T-helper 2 cell treated with Interferon-gamma antibody and Interleukin-4, amounts not matched to agents 100 ng/mL and 5 ng/mL, for 36 hours (primary cell): Measurements from ENCODE around the gene ZBTB16. TPM values are rescaled to one million over a fixed set of nuclear protein-coding genes. Genes with fewer than 3 reads are reported as not detected.

Experiments
- intact Hi-C: fragments of 100-400 bp; cut with micrococcal nuclease; formaldehyde crosslinking; loops from one replicate; pipeline ENCODE4 v1.15.1; 2023
- total RNA-seq: library from RNA; stranded (reverse); gene quantifications from 2 replicates; pipeline ENCODE4 v1.2.3, GENCODE V29; 2022

The ZBTB16 gene
- total RNA-seq, 1 donor from 2014 or later, result 13.7 TPM

DNA sequence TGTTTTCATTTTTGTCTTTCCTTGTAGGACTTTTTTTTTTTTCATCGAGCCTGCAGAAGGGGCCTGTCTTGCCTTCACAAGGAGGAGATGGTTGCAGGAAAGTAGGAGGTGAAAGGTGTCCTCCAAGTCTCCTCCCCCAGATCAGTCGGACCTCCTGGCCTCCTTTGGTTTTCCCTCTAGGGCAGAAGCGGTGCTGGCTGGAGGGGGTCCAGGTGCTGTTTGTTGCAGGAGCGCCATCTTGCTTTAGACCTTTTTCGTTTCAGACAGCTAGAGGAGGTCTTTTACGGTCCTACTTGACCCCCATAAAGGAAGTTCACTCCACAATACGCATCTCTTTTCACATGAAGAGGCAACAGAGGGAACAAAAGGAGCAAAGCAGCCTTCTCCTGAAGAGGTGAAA is 66.0 kb downstream of the ZBTB16 start:
- intact Hi-C loops, result no loop called here

DNA sequence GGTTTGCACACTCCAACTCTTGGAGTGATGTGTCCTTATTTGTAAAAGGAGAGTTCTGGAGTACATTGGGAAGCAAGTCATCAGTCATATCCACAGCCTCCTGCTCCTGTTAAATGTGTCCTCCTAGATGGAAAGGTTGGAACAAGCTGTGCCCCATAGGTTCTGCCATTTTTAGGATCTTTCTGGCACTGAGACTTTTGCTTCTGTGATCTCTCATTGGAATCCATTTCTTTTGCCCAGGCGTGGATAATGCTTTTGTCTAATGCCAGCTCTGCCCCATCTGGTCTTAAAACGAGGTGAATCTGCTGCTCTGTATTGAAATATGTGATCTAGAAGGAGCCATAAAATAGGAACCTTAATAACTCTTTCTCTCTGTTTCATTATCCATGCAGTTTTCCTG is 66.4 kb downstream of the ZBTB16 start:
- intact Hi-C loops, result no loop called here

DNA sequence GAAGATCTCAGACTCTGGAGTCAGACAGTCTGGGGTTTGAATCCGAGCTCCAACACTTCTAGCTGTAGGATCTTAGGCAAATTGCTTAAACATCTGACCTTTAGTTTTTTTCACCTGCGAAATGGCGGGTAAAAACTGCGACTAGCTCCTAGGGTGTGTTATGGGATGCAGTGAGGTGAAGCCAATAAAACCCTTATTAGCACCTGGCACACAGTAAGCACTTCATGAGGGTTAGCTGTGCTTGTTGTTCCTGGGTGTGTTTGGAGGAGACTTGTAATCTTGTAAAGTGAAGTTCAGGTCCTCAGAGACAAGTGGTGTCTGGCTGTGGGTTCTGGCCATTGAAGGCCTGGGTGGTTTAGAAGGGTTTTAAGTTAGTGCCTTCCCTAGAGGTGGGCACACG is 68.9 kb downstream of the ZBTB16 start:
- intact Hi-C loops, result no loop called here

DNA sequence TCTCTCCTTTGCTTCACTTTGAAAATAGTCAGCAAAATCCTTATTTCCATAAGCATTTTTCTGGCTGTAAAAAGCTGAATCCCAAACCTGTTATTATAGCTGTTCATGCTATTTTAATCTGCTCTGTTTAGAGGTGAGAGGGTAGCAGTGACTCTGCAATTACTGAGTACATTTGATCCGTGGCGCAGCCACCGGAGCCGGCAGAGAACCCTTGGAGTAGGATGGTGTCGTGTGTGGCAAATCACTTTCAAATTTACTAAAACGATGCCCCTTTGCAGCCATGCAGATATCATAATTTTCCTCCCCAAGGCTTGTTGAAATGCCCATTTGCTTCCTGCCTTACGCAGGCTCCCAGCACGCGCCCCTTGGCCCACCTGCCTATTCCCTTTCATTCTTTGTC is 69.6 kb downstream of the ZBTB16 start:
- intact Hi-C loops, result no loop called here

DNA sequence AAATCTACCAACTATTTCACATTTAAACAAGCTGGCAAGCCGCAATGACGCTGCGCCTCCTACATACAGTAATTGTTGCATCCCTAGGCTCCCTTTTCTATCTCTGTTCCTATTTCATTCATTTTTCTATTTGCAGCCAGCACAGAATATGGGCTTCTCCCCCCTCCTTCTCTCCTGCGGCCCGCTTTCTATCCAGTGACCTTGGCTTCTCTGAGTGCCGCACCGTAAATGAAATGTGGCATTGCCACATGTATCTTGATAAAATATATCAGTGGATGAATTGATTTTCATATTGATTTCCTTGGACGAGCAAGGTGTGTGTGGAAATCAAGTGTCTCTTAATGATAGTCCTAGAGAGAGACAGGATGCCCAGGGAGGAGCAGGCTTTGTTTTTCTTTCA is 70.2 kb downstream of the ZBTB16 start:
- intact Hi-C loops, result no loop called here

DNA sequence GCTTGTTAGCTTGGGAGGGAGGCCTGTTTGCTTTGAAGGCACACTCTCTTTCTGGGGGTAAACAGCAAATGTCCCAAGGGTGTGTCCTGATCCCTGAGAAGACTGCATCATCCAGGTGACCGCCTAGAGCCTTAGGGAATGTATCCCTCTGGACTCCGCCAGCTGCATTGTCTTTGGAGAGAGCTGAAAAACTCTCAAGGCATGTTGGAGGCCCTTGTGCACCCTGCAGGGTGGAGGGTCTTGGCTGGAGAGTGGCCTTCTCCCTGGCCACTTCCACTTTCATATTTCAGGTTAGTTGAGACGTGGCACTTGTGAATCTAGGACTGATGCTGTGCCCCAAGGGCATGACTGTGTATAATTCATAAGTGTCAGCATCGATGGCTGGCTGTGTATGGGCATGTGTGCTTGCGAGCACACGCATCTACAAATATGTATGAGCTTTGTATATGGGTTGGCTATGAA is 70.6 kb downstream of the ZBTB16 start:
- intact Hi-C loops, result no loop called here

GRCh38 chr11:114130629-114131277 is 71.2 kb downstream of the ZBTB16 start:
- intact Hi-C loops, result no loop called here

DNA sequence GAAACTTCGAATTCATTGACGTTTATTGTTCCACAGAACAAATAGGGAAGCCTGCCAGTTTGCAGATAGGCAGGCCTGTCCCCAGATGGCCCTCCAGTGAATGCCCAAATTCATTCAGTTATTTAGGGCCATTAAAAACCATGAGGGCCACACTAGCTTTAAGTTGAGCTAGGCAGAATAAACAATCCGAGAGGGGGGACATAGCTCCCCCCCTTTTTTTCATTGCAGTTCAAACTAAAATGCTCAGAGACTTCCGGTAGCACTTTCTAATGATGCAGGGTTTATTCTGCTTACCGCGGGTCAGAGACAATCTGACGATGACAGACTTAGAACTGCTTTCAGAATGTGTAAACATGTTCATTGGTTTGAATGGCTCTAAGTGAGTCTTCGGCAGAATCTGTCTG is 72.0 kb downstream of the ZBTB16 start:
- intact Hi-C loops, result no loop called here

DNA sequence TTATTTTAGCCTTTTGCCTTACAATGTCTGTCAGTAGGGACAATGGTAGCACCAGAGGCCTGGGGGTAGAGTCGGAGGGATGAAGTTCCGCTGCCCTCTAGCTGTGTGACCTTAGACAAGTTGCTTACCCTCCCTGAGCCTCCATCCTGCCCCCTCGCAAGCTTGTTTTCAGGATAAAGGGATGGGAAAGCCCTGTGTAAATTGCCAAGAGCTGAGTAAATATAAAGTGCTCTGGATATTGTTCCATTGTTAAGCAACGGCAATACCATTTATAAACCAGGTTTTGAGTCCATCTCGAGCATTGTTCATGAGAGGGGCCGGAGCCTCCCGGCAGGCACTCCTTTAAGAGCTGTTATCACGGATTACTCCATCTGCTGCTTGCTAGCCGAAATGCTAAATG is 72.9 kb downstream of the ZBTB16 start:
- intact Hi-C loops, result no loop called here

- intact Hi-C loops, result no loop called here
Measured at GRCh38 chr11:114132944-114133394, 73.5 kb downstream of the ZBTB16 start.

DNA sequence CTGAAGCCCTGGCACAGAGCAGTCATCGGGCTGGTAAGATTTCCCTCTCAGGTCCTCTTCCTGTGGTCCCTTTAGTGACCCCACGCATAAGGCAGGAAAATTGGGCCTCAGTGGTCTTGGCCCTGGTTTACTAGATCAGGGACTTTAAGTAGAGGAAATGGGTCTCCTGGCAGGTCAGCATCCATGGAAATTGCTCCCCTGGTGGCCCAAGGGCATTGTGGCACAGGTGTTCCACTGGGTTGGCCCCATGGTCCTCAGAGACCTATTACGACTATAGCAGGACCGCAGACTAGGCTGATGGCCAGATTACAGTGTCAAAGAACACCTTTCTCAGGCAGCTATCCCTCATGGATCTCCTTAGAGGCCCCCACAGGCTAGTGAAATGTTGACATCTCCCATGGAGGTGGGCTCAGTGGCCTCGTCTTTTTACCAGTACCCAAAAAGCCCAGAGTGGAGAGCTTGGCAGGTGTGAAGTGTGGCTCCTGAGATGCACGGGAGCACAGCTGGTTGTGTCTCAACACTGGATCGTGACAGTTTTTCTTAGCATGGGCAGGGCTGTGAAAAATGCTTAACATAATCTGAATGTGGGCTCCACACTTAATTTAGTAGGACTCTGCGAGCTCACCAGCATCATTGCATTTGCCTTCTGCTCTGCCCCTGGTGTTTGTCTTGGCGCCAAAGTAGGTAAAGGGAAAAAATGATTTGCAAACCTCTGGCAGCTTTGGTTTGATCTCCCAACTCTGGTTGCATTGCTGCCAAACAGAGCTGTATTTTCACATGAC is 74.2 kb downstream of the ZBTB16 start:
- intact Hi-C loops, result no loop called here

GRCh38 chr11:114134870-114135269 is 75.4 kb downstream of the ZBTB16 start:
- intact Hi-C loops, result no loop called here

DNA sequence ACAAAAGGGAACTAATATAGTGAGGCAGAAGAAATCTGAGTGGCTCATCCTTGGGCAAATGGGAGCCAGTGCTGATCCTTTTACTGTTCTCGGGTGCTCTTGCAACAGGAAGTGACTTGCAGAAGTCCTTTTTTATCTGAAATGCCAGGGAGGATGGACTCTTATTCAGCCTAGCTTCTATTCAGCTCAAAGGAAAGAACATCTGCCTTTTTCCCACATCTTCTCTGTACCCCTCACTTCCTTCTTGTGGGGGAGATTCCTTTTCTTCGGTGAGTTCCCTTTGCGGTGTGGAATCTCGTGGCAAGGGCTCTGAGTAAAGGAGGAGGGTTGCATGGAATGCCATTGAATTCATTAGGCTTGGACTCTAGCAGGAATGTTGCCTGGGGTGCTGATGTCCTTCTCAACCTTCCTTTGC is 76.2 kb downstream of the ZBTB16 start:
- intact Hi-C loops, result no loop called here

DNA sequence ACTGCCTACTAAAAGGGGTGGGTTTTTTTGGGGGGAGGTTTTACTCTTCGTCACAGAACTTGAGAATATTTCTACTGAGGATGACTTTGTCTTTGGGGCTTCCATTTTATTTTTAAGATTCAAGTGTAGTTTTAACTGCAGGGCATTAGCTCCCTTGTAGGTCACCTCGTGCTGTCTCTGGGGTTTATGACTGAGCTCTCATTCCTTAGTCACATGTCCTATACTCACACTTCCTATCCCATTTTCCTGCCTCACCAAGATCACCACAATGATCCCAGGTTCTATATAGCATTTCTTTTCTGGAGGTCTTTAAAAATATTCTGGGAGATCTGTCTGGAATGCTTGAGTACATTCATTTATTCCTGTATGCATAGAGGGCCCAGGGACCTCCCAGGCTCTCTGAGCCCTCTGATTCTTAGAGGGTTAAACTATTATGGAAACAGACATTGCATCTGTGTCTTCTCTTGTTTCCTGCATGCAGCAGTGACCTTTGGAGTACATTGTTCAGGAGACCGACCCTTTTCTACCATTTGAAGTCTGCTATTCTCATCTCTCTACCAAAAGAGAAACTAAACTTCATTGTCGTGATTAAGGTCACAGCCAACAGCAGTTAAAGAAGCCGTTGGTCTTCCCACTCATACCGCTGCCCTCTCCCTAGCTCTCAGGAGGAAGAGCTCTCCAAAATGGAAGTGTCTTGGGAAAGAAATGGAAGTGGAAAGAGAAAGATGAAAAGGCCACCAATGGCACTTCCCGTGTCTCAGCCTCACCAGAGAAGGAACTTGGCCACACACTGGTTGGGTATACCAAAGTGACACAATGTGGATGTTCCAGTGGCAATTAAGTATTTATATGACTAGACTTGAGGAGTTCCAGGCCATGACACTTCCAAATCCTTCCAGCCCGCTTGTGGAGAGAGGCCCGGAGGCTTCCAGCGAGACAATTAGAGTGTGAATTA is 77.5 kb downstream of the ZBTB16 start:
- intact Hi-C loops, result no loop called here

- intact Hi-C loops, result no loop called here
Measured at GRCh38 chr11:114137838-114138237, 78.3 kb downstream of the ZBTB16 start.

DNA sequence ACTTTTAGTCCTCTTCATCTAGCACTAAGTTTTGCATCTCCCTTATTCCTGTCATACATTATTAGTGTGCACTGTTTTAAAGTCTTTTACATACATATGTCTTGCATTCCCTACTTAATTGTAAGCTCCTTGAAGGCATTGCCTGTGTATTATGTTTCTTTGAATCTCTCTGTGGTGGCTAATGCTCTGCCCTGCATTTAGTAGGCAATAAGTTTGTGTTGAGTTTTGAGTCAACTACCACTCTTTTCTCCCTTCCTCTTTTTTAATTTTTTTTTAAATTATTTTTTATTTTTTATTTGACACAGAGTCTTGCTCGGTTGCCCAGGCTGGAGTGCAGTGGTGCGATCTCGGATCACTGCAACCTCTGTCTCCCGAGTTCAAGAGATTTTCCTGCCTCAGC is 78.9 kb downstream of the ZBTB16 start:
- intact Hi-C loops, result no loop called here

- intact Hi-C loops, result no loop called here
Measured at GRCh38 chr11:114140826-114141225, 81.3 kb downstream of the ZBTB16 start.

- intact Hi-C loops, result no loop called here
Measured at GRCh38 chr11:114141863-114142580, 82.5 kb downstream of the ZBTB16 start.

GRCh38 chr11:114142707-114143106 is 83.2 kb downstream of the ZBTB16 start:
- intact Hi-C loops, result no loop called here

- intact Hi-C loops, result no loop called here
Measured at GRCh38 chr11:114145166-114145775, 85.8 kb downstream of the ZBTB16 start.
